HPDE6-E6E7 (cell line): Measurements from ENCODE around the gene VPS35.
"Not testable (repeated sequence)": the region's sequence is repeated elsewhere in the genome, so short reads cannot be mapped to it uniquely, and the experiment has no call there.

ENCODE experiments used
- DNase-seq: peaks from one replicate; pipeline ENCODE4 v3.0.0; 2011; ENCODE audit warnings: missing footprints; ENCODE audit errors: extremely low spot score

VPS35 gene

DNA sequence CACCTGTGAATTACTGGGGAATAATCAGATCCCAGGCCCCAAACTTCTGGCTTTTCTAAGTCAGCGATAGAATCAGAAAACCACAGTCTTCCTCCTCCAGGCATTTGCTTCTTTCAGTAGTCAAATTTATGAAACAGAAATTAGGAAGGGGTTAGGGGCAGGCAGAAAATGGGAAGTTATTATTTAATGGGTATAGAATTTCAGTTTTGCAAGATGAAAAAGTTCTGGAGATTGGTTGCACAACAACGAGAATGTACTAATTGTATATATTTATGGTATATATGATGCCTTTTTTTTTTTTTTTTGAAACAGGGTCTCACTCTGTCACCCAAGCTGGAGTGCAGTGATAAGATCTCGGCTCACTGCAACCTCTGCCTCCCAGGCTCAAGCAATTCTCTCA, 23.9 kb upstream of the VPS35 start:
- no peak for DNase-seq

DNA sequence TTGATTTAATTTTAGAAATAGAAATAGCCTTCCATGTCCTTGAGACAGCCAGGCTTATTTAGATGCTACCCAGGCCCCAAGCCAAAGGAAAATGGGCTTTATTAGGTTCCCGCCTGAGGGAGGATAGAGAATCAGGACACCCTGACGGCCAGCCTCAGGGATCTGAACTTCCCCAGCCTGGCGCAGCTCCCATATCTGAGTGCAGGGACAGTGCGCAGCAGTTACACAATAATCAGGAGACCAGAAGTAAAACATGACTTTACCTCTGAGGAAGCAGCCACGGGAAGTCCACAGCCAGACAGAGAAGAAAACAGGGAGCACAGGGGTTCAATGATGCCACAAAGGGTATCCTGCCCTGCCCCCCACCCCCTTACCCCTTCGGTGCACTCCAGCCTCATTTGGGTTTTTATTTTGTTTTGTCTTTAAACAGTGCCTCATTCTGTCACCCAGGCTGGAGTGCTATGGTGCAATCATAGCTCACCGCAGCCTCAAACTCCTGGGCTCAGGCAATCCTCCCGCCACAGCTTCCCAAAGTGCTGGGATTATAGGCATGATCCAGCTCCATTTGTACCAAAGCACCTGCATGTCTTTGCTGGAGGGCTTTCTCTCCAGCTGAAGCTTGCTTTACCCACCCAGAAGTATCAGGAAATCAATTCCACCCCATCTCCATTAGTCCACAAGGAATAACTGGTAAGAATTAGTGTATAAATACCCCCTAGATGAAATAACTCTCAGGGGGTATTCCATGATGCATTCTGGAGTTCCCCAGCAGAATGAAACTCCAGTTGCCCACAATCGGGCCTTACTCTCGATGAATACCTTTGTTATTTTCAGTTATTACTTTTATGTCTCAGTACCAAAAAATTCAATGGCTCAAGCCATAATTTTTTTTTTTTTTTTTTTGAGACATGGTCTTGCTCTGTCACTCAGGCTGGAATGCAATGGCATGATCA, 22.4 kb upstream of the VPS35 start:
- no peak for DNase-seq

GRCh38 chr16:46709469-46710005, 20.6 kb upstream of the VPS35 start:
- no peak for DNase-seq

- DNase-seq, result no peak
Observed at GRCh38 chr16:46706642-46707041, 17.7 kb upstream of the VPS35 start.

DNA sequence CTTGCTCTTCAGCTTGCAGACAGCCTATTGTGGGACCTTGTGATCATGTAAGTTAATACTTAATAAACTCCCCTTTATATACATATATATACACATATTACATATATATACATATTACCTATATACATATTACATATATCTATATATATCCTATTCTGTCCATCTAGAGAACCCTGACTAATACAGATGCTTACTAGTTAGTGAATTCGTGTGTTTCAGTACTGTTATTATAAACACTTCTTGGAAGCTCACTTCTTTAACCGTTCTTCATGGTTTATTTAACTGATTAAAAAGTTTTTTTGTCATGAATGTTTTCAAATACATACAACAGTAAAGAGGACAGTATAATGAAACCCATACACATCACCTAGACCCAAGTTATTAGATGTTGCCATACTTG, 13.1 kb upstream of the VPS35 start:
- DNase-seq, result no peak

- DNase-seq, result no peak
Observed at GRCh38 chr16:46701615-46702014, 12.6 kb upstream of the VPS35 start.

DNA sequence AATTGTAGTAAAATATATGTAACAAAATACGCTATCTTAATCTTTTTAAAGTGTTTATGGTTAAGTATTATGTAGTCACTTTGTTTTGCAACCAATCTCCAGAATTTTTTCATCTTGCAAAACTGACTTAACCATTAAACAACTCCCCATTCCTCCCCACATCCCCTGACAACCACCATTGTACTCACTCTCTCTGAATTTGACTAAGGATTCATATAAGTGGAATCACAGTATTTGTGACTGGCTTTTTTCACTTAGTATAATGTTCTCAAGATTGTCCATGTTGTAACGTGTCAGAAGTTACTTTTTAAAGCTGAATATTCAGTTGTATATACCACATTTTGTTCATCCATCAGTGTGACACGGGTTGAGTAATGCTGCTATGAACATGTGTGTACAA, 11.1 kb upstream of the VPS35 start:
- no peak for DNase-seq

GRCh38 chr16:46696957-46697356, 8.0 kb upstream of the VPS35 start:
- DNase-seq, result no peak

- no peak for DNase-seq
Observed at GRCh38 chr16:46695937-46696336, 7.0 kb upstream of the VPS35 start.

GRCh38 chr16:46693598-46693997, 4.6 kb upstream of the VPS35 start:
- DNase-seq, result no peak

- no peak for DNase-seq
Observed at GRCh38 chr16:46691726-46692125, 2.7 kb upstream of the VPS35 start.

- no peak for DNase-seq
Observed at GRCh38 chr16:46690281-46691178, 1.6 kb upstream of the VPS35 start.

DNA sequence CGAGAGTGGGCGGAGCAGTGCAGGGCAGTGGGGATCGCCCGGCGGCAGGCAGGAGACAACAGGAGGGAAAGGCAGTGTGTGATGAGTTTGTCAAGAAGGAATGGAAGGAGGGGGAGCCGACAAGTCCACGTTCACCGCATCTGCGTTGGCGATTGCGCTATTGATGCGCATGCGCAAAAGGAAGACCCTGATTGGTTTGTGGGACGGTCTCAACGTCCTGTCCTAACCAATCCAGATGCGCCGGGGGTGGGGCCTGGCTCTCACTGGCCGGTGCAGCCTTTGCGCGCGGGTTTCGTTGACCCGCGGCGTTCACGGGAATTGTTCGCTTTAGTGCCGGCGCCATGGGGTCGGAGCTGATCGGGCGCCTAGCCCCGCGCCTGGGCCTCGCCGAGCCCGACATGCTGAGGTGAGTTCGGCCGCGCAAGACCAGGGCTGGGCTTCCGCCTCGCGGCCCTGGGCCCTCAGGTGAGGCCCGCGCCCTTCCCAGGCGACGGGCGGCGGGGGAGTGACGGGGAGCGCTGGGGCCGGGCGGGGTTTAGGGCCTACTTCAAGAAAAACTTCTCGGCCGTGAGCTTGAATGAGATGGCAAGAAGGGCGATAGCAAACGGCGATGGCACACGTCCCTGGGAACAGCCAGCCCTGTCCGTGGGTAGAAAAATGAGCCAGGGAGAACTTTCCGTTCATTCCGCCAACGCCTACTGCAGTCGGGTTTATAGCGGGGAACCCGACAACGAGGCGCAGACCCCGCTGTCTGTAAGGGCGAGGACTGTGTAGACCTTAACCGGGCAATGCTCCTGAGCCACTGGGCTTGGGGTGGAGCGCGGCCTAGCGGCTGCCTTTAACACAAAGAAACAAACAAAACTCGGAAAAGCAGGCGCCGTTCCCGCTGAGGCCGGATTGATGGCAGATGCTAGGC, 645 bp upstream of the VPS35 start, which contains the start of gene ORC6:
TSS of gene ORC6 (plus strand) at position 295 of the 916 bp plus-strand sequence. CDS start at position 342, 47 bp downstream.
- DNase-seq, result peak; percentile 96

GRCh38 chr16:46688101-46688653, 801 bp downstream of the VPS35 start:
- DNase-seq, result no peak

- DNase-seq, result no peak
Observed at GRCh38 chr16:46687486-46687885, 1.5 kb downstream of the VPS35 start.

GRCh38 chr16:46686815-46687473, 2.0 kb downstream of the VPS35 start:
- no peak for DNase-seq

- not testable (repeated sequence) for DNase-seq
Observed at GRCh38 chr16:46681867-46682266, 7.1 kb downstream of the VPS35 start.

GRCh38 chr16:46677943-46678342, 11.0 kb downstream of the VPS35 start:
- DNase-seq, result not testable (repeated sequence)

- peak; percentile 58 for DNase-seq
Observed at GRCh38 chr16:46673320-46674013, 15.5 kb downstream of the VPS35 start.

- no peak for DNase-seq
Observed at GRCh38 chr16:46662123-46662522, 26.9 kb downstream of the VPS35 start.
